ENCODE results near the gene PPIF.
A peak's percentile ranks its signal among the peaks of the same experiment; 100 is the strongest.

Gene PPIF

DNA sequence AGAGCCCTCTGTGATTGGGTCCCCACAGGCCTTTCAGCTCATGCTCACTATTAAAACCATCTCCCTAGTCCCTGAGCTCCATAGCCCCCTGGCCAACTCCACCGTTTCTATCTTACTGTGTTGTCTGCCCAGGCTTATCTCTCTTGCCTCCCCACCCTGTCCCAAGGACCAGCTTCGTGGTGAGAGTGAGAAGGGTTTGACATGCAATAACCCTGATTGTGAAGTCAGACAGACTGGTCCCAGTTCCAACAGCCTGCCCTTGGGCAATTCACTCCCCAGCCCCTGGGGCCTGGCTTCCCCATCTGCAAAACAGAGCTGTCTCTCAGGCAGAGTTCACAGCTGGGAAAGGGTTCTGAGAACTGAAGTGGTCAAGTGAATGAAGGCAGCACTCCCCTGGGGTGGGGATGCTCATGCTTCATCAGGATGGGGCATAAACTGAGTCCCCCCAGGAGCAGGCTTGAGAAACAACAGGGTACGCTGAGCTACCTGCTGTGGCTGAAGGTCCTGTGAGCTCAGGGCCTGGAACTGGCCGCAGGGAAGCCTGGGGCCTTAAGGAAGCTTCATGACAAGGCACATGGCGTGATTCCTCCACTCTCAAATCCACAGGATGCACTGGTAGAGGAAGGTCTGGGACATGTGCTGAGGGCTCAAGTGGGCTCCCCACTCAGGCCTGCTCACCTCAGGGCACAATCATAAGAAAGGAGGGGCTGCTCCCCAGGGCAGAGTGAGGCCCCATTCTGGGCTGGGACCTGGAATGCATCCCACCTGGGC lies 1.8 kb upstream of the PPIF start (continued):
- TF ChIP-seq ZIC2 (tag by site-specific recombination; IDR thresholded peaks at IDR 0.05), result peak; percentile 97

DNA sequence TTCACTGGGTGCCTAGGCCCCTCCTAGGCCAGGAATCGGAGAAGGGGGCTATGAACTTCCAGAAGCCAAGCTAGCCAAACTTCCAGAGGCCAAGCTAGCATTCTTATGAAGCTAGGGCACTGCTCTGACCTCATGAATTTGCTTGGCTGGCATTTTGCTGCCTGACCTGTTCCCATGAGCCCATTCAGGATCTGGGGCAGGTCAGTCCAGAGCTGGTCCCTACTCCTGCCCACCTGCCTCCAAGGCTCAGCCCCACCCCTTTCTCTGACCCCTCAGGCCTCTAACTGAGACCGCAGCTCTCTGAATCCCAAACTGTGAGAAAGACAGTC lies 1.3 kb upstream of the PPIF start:
- H3K36me3 ChIP-seq (ENCODE audit: control insufficient read depth in 2 of 2, insufficient read depth in 1 of 2, low read length in 2 of 2), result peaks cover 0 to 27% of the 10 kb centered on the region in 2 experiments; a peak in 1 of 3 replicates
- no peak overlapping the region for H3K27ac ChIP-seq (ENCODE audit: extremely low read depth, low read depth, low read length)
- ChIA-PET POLR2A (interaction anchor here (1.4 kb wide), 1 partner anchor 8 kb away, joined by 6 read pairs; no protein-coding TSS in a partner anchor), CTCF (interaction anchor here (0.5 to 2.6 kb wide), 6 partner anchors 11 to 123 kb away, joined by 3 to 8 read pairs (median 4); no protein-coding TSS in a partner anchor)
- no peak overlapping the region for H3K4me3 ChIP-seq (ENCODE audit: low read depth, low read length)
- no peaks in the 10 kb centered on the region for H3K4me1 ChIP-seq (ENCODE audit: control insufficient read depth, insufficient read depth, low read length)
- TF ChIP-seq ZFP41 (tag by site-specific recombination; IDR thresholded peaks at IDR 0.05; ENCODE audit: borderline replicate concordance) (no peak), ZBTB8A (tag by site-specific recombination; IDR thresholded peaks at IDR 0.05) (no peak)
- H3K9me3 ChIP-seq (ENCODE audit: control insufficient read depth, insufficient read depth, low read depth, low read length), result no peaks in the 10 kb centered on the region

- no peaks in the 10 kb centered on the region for H3K4me1 ChIP-seq (ENCODE audit: control insufficient read depth, insufficient read depth, low read length)
- H3K9me3 ChIP-seq (ENCODE audit: control insufficient read depth, insufficient read depth, low read depth, low read length), result no peaks in the 10 kb centered on the region
- ChIA-PET CTCF (interaction anchor here (0.9 to 2.6 kb wide), 4 partner anchors 10 to 15 kb away, joined by 3 to 8 read pairs (median 4); no protein-coding TSS in a partner anchor), POLR2A (interaction anchor here (2.0 kb wide), 1 partner anchor 9 kb away, joined by 6 read pairs; no protein-coding TSS in a partner anchor)
- H3K36me3 ChIP-seq (ENCODE audit: control insufficient read depth in 2 of 2, insufficient read depth in 1 of 2, low read length in 2 of 2), result peaks cover 0 to 34% of the 10 kb centered on the region in 2 experiments; a peak in 1 of 3 replicates
- TF ChIP-seq ZFP3 (tag by site-specific recombination; IDR thresholded peaks at IDR 0.05; ENCODE audit: low read depth) (no peak), OSR2 (tag by site-specific recombination; IDR thresholded peaks at IDR 0.05) (no peak), ZNF37A (tag by site-specific recombination; IDR thresholded peaks at IDR 0.05) (no peak), GLIS1 (tag by site-specific recombination; IDR thresholded peaks at IDR 0.05) (peak; percentile 99), GLIS2 (tag by site-specific recombination; IDR thresholded peaks at IDR 0.05) (peak; percentile 68), ZIC2 (tag by site-specific recombination; IDR thresholded peaks at IDR 0.05) (peak; percentile 100), ZBTB11 (tag by site-specific recombination; conservative IDR thresholded peaks at IDR 0.05; ENCODE audit: low read depth) (0 out of 2 replicates have a peak, but pooled peaks have one; percentile 36), ZNF121 (tag by site-specific recombination; IDR thresholded peaks at IDR 0.05) (no peak), ZNF335 (tag by site-specific recombination; conservative IDR thresholded peaks at IDR 0.05) (peak; percentile 56), ZNF660 (tag by site-specific recombination; IDR thresholded peaks at IDR 0.05) (no peak), ZNF571 (tag by site-specific recombination; IDR thresholded peaks at IDR 0.05) (no peak)
- no peak overlapping the region for H3K27ac ChIP-seq (ENCODE audit: extremely low read depth, low read depth, low read length)
- H3K4me3 ChIP-seq (ENCODE audit: low read depth, low read length), result no peak overlapping the region
These were observed 662 bp upstream of the PPIF start for GRCh38 chr10:79346388-79347225.
